Activated T-cell treated with anti-CD3 and anti-CD28 coated beads for 48 hours (primary cell): Measurements from ENCODE around the gene MUC5AC.
"Not testable (repeated sequence)": the region's sequence is repeated elsewhere in the genome, so short reads cannot be mapped to it uniquely, and the experiment has no call there.

Source experiments
- DNase-seq: peaks from one replicate; pipeline ENCODE4 v3.0.0-alpha.2; 2020; ENCODE audit warnings: low read depth

MUC5AC gene

GRCh38 chr11:1208394-1209261 lies 50.9 kb downstream of the MUC5AC start:
- DNase-seq, result no peak

GRCh38 chr11:1209371-1210057 lies 51.8 kb downstream of the MUC5AC start:
- DNase-seq, result no peak

GRCh38 chr11:1211838-1212237 lies 54.1 kb downstream of the MUC5AC start:
- no peak for DNase-seq

- not testable (repeated sequence) for DNase-seq
These were observed 58.1 kb downstream of the MUC5AC start for GRCh38 chr11:1215826-1216225.

- DNase-seq, result no peak
These were observed 59.4 kb downstream of the MUC5AC start for GRCh38 chr11:1217151-1217550.

GRCh38 chr11:1218256-1218787 lies 60.6 kb downstream of the MUC5AC start:
- no peak for DNase-seq

GRCh38 chr11:1218788-1219445 lies 61.2 kb downstream of the MUC5AC start:
- DNase-seq, result no peak

- DNase-seq, result no peak
These were observed 61.7 kb downstream of the MUC5AC start for GRCh38 chr11:1219446-1219833.

- DNase-seq, result no peak
These were observed 62.4 kb downstream of the MUC5AC start for GRCh38 chr11:1219834-1220815.

GRCh38 chr11:1220941-1221721 lies 63.4 kb downstream of the MUC5AC start:
- DNase-seq, result no peak

- no peak for DNase-seq
These were observed 64.1 kb downstream of the MUC5AC start for GRCh38 chr11:1221848-1222311.

- no peak for DNase-seq
These were observed 65.0 kb downstream of the MUC5AC start, which contains the start of gene MUC5B for GRCh38 chr11:1222491-1223345. Gene MUC5B, plus strand, starts transcription at chr11:1223066. Its CDS starts 58 bp downstream, at chr11:1223124.

GRCh38 chr11:1223346-1224110 lies 65.8 kb downstream of the MUC5AC start:
- no peak for DNase-seq

GRCh38 chr11:1224111-1224490 lies 66.3 kb downstream of the MUC5AC start:
- no peak for DNase-seq

- no peak for DNase-seq
These were observed 67.0 kb downstream of the MUC5AC start for GRCh38 chr11:1224491-1225385.

- no peak for DNase-seq
These were observed 67.9 kb downstream of the MUC5AC start for GRCh38 chr11:1225386-1226225.
